Adrenal gland (tissue), 12 donors: ENCODE data around the gene TNFSF8. TPM values are rescaled to one million over a fixed set of nuclear protein-coding genes. Genes with fewer than 3 reads are reported as not detected.
A peak's percentile ranks its signal among the peaks of the same experiment; 100 is the strongest.

ENCODE experiments used
- DNase-seq, 7 donors: peaks; one replicate each; pipeline ENCODE4 v3.0.0-alpha.2; 2019 to 2020
- H3K27ac ChIP-seq, 5 donors: fragments of 200-600 bp; sonication (generic) in 4 of 5; 1 replicate in 3 of 5; 2 replicates in 2 of 5; pipeline versions ENCODE4 v1.5.1 to v1.8.0; 2016 to 2020; ENCODE audit warnings: mild to moderate bottlenecking in 1 of 5
- H3K27me3 ChIP-seq: fragments of 200-600 bp; 2 replicates; pipeline ENCODE4 v1.8.0; 2021
- H3K36me3 ChIP-seq, 2 donors: fragments of 200-600 bp; replicated peaks in 1 of 2; 1 replicate in 1 of 2; 2 replicates in 1 of 2; pipeline versions ENCODE4 v1.5.1 to v1.8.0; 2018 to 2022
- H3K4me1 ChIP-seq, 2 donors: fragments of 200-600 bp; replicated peaks in 1 of 2; 1 replicate in 1 of 2; 2 replicates in 1 of 2; pipeline versions ENCODE4 v1.5.1 to v1.8.0; 2018 to 2021
- H3K4me3 ChIP-seq, 4 donors: fragments of 200-600 bp; sonication (generic) in 3 of 4; one replicate each; pipeline ENCODE4 v1.5.1; 2016 to 2018
- H3K9me3 ChIP-seq, 3 donors: fragments of 200-600 bp; sonication (generic) in 1 of 3; replicated peaks in 1 of 3; 1 replicate in 2 of 3; 2 replicates in 1 of 3; pipeline versions ENCODE4 v1.5.1 to v1.8.0; 2016 to 2021
- CTCF ChIP-seq, 6 experiments: fragments of 450-650 bp in 4 of 6; fragments of 200-600 bp in 2 of 6; sonication (generic) in 1 of 6; IDR thresholded peaks; 1 replicate in 5 of 6; 2 replicates in 1 of 6; pipeline versions ENCODE4 v1.5.1 to v1.8.0; 2016 to 2021; ENCODE audit warnings: antibody characterized with exemption in 6 of 6, mild to moderate bottlenecking in 2 of 6, moderate library complexity in 1 of 6
- POLR2A ChIP-seq, 2 donors: fragments of 450-650 bp; IDR thresholded peaks; one replicate each; pipeline ENCODE4 v1.6.1; 2017; ENCODE audit warnings: antibody characterized with exemption in 2 of 2, mild to moderate bottlenecking in 2 of 2, moderate library complexity in 1 of 2
- WGBS, 4 donors: extraction: QIAGEN DNeasy Blood & Tissue Kit in 2 of 4; methylation state at CpG; one replicate each; pipeline versions ENCODE4 v1.1.5 to v1.1.7; 2013 to 2017; 5-methylcytosine and 5-hydroxymethylcytosine counted together
- intact Hi-C, 2 donors: fragments of 100-400 bp; cut with DNase I; formaldehyde crosslinking; loops; one replicate each; pipeline versions ENCODE4 v1.14.1 to v1.15.0; 2022 to 2023
- polyA plus RNA-seq, 3 donors: library from polyadenylated mRNA; stranded (reverse); fragments of 200-250 nt in 2 of 3; fragments of 350-450 nt in 1 of 3; fragmentation: Illumina TruSeq in 1 of 3; extraction: RNeasy Lipid Tissue Mini Kit (QIAGEN cat#74804) in 1 of 3; gene quantifications; one replicate each; pipeline ENCODE4 v1.2.3, GENCODE V29; 2013 to 2014
- total RNA-seq, 9 donors: library from RNA; depleted of rRNA in 4 of 9; stranded (reverse); fragments of >200 nt in 4 of 9; fragments of 120-200 nt in 1 of 9; fragmentation: NEBNext Ultra II Directional in 1 of 9; extraction: Animal tissue kit (Norgen Biotek cat#: 25700) in 1 of 9; gene quantifications; one replicate each; pipeline versions ENCODE4 v1.1.0 to v1.2.4, GENCODE V29; 2013 to 2023
- donor health status: healthy with polysubstance abuse.
- donor health status: Bipolar disorder and iron deficiency.
- donor health status: DM: yes; HTN: yes; CAD: no.
- donor health status: DM: no; HTN: no; CAD: no.
- donor health status: DM: no; HTN: no; CAD: no.
- donor health status: DM: yes; HTN: yes; CAD: no.

Gene TNFSF8
- total and polyA plus RNA-seq, 12 donors: 0.34 to 4.8 (median 1.4) TPM

GRCh38 chr9:114954956-114955582 is 24.7 kb upstream of the TNFSF8 start:
- no peak overlapping the region for H3K4me3 ChIP-seq
- intact Hi-C loops: no loop called here
- WGBS, 4 donors: 47 to 57% (median 56%) methylated on average over 5 of the region's 5 CpGs
- peaks cover 0 to 7% (median 0%) of the 10 kb centered on the region in 3 donors for H3K9me3 ChIP-seq
- no peaks in the 10 kb centered on the region for H3K36me3 ChIP-seq
- H3K27me3 ChIP-seq: no peaks in the 10 kb centered on the region
- TF ChIP-seq CTCF (IDR thresholded peaks at IDR 0.05) (no peak), POLR2A (IDR thresholded peaks at IDR 0.05) (no peak)
- H3K4me1 ChIP-seq: peaks cover 0 to 9% of the 10 kb centered on the region in 2 donors
- DNase-seq: peak in 1 of 7 donors; percentile 19
- peak overlapping the region in 1 of 5 donors; percentile 46 for H3K27ac ChIP-seq

DNA sequence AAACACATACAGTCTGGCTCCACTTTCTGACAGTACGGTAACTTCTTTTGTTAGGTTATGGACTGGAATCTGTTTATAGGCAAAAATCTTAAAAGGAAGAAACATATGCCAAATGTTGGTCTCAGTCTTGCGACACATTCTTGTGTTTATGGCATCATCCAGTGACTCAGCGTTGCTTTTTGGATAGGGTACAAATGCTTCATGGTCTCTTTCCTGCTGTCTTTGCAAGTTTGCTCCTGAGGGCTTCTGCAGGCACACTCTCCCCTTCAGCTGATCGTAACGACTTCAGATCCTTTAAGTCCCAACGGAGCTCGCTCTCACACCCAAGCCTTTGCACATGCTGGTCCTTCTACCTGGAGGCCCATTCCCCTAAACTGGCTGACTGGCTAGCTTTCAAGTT is 23.6 kb upstream of the TNFSF8 start:
- H3K9me3 ChIP-seq: no peaks in the 10 kb centered on the region
- H3K27ac ChIP-seq: peak overlapping the region in 2 of 5 donors; percentile 24 to 46
- no peak overlapping the region for H3K4me3 ChIP-seq
- TF ChIP-seq CTCF (IDR thresholded peaks at IDR 0.05): no peak
- no peak for TF ChIP-seq POLR2A (IDR thresholded peaks at IDR 0.05)
- no peaks in the 10 kb centered on the region for H3K36me3 ChIP-seq
- H3K27me3 ChIP-seq: no peaks in the 10 kb centered on the region
- DNase-seq: peak; percentile 36 to 77 (median 69)
- H3K4me1 ChIP-seq: peaks cover 0 to 9% of the 10 kb centered on the region in 2 donors
- intact Hi-C loops: no loop called here
- 41 to 53% (median 50%) methylated on average over 6 to 7 of the region's 7 CpGs for WGBS, 4 donors

- TF ChIP-seq CTCF (IDR thresholded peaks at IDR 0.05): no peak
- no peak for TF ChIP-seq POLR2A (IDR thresholded peaks at IDR 0.05)
Observed at GRCh38 chr9:114953046-114953445, 22.7 kb upstream of the TNFSF8 start.

GRCh38 chr9:114950761-114951160 is 20.4 kb upstream of the TNFSF8 start:
- Histone ChIP-seq H3K27me3 (no peaks in the 10 kb centered on the region), H3K27ac (no peak overlapping the region)

More at GRCh38 chr9:114953046-114953445, 22.7 kb upstream of the TNFSF8 start:
- no peak for DNase-seq
- Histone ChIP-seq H3K27me3 (no peaks in the 10 kb centered on the region), H3K9me3 (no peaks in the 10 kb centered on the region), H3K36me3 (no peaks in the 10 kb centered on the region), H3K4me3 (no peak overlapping the region), H3K27ac (no peak overlapping the region), H3K4me1 (peaks cover 0 to 9% of the 10 kb centered on the region in 2 donors)
- WGBS, 4 donors: 38 to 61% (median 43%) methylated on average over 2 of the region's 2 CpGs
- intact Hi-C loops: no loop called here

More at GRCh38 chr9:114950761-114951160, 20.4 kb upstream of the TNFSF8 start:
- DNase-seq: no peak
- H3K4me3 ChIP-seq: no peak overlapping the region
- 71 to 83% (median 77%) methylated on average over 2 of the region's 2 CpGs for WGBS, 4 donors
- H3K4me1 ChIP-seq: peaks cover 0 to 9% of the 10 kb centered on the region in 2 donors
- intact Hi-C loops: no loop called here
- H3K9me3 ChIP-seq: no peaks in the 10 kb centered on the region
- no peak for TF ChIP-seq POLR2A (IDR thresholded peaks at IDR 0.05)
- no peak for TF ChIP-seq CTCF (IDR thresholded peaks at IDR 0.05)
- H3K36me3 ChIP-seq: no peaks in the 10 kb centered on the region
